Breast epithelium (tissue), 3 donors: ENCODE measurements around the gene GPC5.

Experiments used
- POLR2A ChIP-seq: fragments of 450-650 bp; IDR thresholded peaks from one replicate; pipeline ENCODE4 v1.6.1; 2016; ENCODE audit warnings: antibody characterized with exemption, mild to moderate bottlenecking, moderate library complexity
- POLR2AphosphoS5 ChIP-seq, 3 donors: sonication (generic); formaldehyde crosslinking; IDR thresholded peaks; one replicate each; pipeline ENCODE4 v1.6.1; 2017; ENCODE audit warnings: antibody characterized with exemption in 3 of 3
- TF ChIP-seq, protein P1 (sequence below), 3 donors: fragments of 450-650 bp; IDR thresholded peaks; one replicate each; pipeline ENCODE4 v1.5.1; 2016 to 2017; ENCODE audit warnings: antibody characterized with exemption in 3 of 3, mild to moderate bottlenecking in 3 of 3, moderate library complexity in 3 of 3

DNA sequence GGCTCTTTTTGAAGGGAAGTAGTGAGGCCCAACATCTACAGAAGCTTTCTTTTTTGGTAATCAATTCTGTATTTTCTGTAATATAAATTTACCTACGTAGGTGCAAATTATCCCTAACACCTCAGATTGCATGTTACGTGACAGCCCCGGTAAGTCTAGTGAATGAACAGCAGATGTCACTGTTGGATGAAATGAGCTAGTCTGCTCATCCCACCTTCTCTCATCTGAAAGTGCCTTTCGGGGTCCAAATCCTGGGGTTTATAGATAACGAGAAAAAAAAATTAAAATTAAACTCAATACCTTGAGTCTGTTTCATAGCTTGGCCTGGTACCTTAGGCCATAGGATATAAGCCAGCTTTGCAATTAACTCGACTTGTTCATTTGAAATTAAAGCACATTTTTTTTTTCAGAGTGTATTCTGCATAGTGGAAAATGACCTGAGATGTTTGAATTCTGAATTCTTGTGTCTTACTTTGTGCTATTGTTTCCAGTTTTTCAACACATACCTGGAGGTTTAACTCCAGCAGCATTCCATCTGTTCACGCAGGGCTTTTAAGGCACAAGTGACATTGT is 548.2 kb downstream of the GPC5 start:
- TF ChIP-seq, protein P1, sequence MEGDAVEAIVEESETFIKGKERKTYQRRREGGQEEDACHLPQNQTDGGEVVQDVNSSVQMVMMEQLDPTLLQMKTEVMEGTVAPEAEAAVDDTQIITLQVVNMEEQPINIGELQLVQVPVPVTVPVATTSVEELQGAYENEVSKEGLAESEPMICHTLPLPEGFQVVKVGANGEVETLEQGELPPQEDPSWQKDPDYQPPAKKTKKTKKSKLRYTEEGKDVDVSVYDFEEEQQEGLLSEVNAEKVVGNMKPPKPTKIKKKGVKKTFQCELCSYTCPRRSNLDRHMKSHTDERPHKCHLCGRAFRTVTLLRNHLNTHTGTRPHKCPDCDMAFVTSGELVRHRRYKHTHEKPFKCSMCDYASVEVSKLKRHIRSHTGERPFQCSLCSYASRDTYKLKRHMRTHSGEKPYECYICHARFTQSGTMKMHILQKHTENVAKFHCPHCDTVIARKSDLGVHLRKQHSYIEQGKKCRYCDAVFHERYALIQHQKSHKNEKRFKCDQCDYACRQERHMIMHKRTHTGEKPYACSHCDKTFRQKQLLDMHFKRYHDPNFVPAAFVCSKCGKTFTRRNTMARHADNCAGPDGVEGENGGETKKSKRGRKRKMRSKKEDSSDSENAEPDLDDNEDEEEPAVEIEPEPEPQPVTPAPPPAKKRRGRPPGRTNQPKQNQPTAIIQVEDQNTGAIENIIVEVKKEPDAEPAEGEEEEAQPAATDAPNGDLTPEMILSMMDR (IDR thresholded peaks at IDR 0.05) = no peak
- no peak for TF ChIP-seq POLR2A
- no peak for TF ChIP-seq POLR2AphosphoS5 (IDR thresholded peaks at IDR 0.05)
